Stimulated activated naive CD8-positive, alpha-beta T cell treated with anti-CD3 and anti-CD28 coated beads, Interleukin-15, Interleukin-2, amounts not matched to agents 100 ng/mL and 50 ng/mL, for 24 hours (primary cell): ENCODE measurements around the gene CMPK1.

Source experiments
- H3K27ac Mint-ChIP-seq: one replicate; pipeline ENCODE4 v1.8.0; 2021; ENCODE audit warnings: mild to moderate bottlenecking, mixed read lengths
- H3K27me3 Mint-ChIP-seq: one replicate; pipeline ENCODE4 v1.8.0; 2021; ENCODE audit warnings: mixed read lengths
- H3K36me3 Mint-ChIP-seq: one replicate; pipeline ENCODE4 v1.8.0; 2021; ENCODE audit warnings: low read depth, mixed read lengths
- H3K4me1 Mint-ChIP-seq: one replicate; pipeline ENCODE4 v1.8.0; 2021; ENCODE audit warnings: low read depth, mixed read lengths
- H3K4me3 Mint-ChIP-seq: one replicate; pipeline ENCODE4 v1.8.0; 2021; ENCODE audit warnings: mild to moderate bottlenecking, mixed read lengths
- H3K9me3 Mint-ChIP-seq: one replicate; pipeline ENCODE4 v1.8.0; 2021; ENCODE audit warnings: mixed read lengths

CMPK1 gene

DNA sequence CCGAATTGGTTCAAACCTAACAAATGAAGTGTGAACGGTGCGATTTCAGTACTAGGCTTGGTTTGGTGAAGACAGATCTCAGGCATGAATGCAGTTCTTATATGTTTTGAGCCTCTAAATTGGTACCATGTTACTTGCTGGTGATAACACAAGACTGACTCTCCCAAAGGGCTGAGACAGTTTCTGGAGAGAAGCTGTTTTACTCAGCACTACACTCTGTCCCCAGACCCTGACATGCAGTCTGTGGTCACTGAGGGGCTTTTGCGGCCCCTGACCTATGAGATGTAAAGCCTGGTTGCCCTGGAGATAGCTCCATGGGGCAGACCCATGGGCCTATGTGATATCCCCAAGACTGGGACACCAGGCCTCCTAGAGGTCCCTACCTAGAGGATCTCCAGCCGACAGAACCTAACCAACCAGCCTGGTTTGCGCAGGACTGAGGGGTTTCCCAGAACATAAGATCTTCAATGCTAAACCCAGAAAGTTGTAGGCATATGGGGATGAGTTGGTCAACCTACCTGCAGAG is 63.1 kb downstream of the CMPK1 start:
- Mint-ChIP-seq H3K27ac (no peak overlapping the region), H3K4me3 (no peak overlapping the region), H3K36me3 (no peaks in the 10 kb centered on the region), H3K4me1 (no peaks in the 10 kb centered on the region), H3K27me3 (peaks cover 23% of the 10 kb centered on the region), H3K9me3 (no peaks in the 10 kb centered on the region)

DNA sequence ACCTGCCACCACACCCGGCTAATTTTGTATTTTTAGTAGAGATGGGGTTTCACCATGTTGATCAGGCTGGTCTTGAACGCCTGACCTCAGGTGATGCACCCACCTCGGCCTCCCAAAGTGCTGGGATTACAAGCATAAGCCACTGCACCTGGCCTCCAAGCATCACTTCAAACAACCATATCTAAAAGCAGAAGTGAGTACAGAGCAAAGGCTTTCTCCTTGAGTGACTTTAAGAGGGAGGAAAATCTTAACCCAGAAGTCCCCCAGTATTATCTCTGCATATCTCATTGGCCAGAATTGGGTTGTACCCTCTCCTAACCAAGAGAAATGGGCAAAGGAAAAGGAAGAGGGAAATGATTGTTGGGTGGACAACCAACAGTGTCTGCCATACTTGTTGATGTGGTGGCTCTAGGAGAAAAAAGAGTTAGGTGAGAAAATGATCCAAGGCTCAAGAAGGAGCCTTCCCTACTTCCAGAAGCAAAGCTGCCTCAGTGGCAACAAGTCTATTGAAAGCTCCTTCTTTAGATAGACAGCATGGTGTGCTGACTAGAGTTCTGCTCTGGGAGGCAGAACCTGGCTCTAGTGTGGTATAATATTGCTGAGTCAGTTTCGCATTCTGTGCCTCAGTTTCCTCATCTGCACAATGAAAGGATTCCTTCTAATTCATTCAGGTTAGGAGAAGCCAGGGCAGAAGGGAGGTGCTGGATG is 65.7 kb downstream of the CMPK1 start:
- Mint-ChIP-seq H3K27me3 (peaks cover 24% of the 10 kb centered on the region), H3K4me3 (no peak overlapping the region), H3K4me1 (no peaks in the 10 kb centered on the region), H3K27ac (no peak overlapping the region), H3K9me3 (no peaks in the 10 kb centered on the region), H3K36me3 (no peaks in the 10 kb centered on the region)

- Mint-ChIP-seq H3K9me3 (no peaks in the 10 kb centered on the region), H3K27me3 (peaks cover 20% of the 10 kb centered on the region), H3K27ac (no peak overlapping the region), H3K4me1 (no peaks in the 10 kb centered on the region), H3K4me3 (no peak overlapping the region), H3K36me3 (no peaks in the 10 kb centered on the region)
These were observed 66.2 kb downstream of the CMPK1 start for GRCh38 chr1:47399846-47400155.

- H3K27me3 Mint-ChIP-seq: peaks cover 21% of the 10 kb centered on the region
- no peaks in the 10 kb centered on the region for H3K9me3 Mint-ChIP-seq
- H3K4me1 Mint-ChIP-seq: no peaks in the 10 kb centered on the region
- H3K36me3 Mint-ChIP-seq: no peaks in the 10 kb centered on the region
- H3K4me3 Mint-ChIP-seq: no peak overlapping the region
- H3K27ac Mint-ChIP-seq: no peak overlapping the region
These were observed 68.2 kb downstream of the CMPK1 start for GRCh38 chr1:47401761-47402160.

- Mint-ChIP-seq H3K4me1 (no peaks in the 10 kb centered on the region), H3K9me3 (no peaks in the 10 kb centered on the region), H3K27me3 (peaks cover 17% of the 10 kb centered on the region), H3K4me3 (no peak overlapping the region), H3K27ac (no peak overlapping the region), H3K36me3 (no peaks in the 10 kb centered on the region)
These were observed 69.0 kb downstream of the CMPK1 start for GRCh38 chr1:47402591-47402990.

- Mint-ChIP-seq H3K36me3 (no peaks in the 10 kb centered on the region), H3K27me3 (peaks cover 16% of the 10 kb centered on the region), H3K27ac (no peak overlapping the region), H3K9me3 (no peaks in the 10 kb centered on the region), H3K4me3 (no peak overlapping the region), H3K4me1 (no peaks in the 10 kb centered on the region)
These were observed 69.8 kb downstream of the CMPK1 start for GRCh38 chr1:47403321-47403910.

- no peak overlapping the region for H3K4me3 Mint-ChIP-seq
- H3K4me1 Mint-ChIP-seq: no peaks in the 10 kb centered on the region
- no peaks in the 10 kb centered on the region for H3K9me3 Mint-ChIP-seq
- no peaks in the 10 kb centered on the region for H3K36me3 Mint-ChIP-seq
- H3K27ac Mint-ChIP-seq: no peak overlapping the region
- H3K27me3 Mint-ChIP-seq: peaks cover 14% of the 10 kb centered on the region
These were observed 72.1 kb downstream of the CMPK1 start for GRCh38 chr1:47405697-47406096.

- no peak overlapping the region for H3K4me3 Mint-ChIP-seq
- no peaks in the 10 kb centered on the region for H3K36me3 Mint-ChIP-seq
- no peaks in the 10 kb centered on the region for H3K4me1 Mint-ChIP-seq
- H3K27ac Mint-ChIP-seq: no peak overlapping the region
- no peaks in the 10 kb centered on the region for H3K9me3 Mint-ChIP-seq
- peaks cover 9% of the 10 kb centered on the region for H3K27me3 Mint-ChIP-seq
These were observed 73.4 kb downstream of the CMPK1 start for GRCh38 chr1:47406966-47407365.

DNA sequence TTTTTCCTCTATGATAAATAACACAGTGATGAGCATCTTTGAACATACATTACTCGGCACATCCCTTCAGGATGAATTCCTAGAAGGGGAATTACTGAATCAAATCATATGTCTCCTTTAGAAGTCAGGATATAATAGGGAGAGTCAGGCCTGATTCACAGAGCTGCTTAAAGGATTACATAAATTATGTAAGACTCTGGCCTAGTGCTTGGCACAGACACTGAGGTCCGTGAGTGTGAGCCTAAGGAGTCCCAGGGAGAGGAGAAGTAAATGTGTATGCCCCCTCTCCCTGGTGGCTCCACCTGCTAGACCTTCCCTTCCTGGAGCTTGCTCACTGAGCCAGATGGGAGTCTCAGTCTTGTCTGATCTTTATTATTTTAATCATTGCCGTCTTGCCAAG is 73.9 kb downstream of the CMPK1 start:
- no peaks in the 10 kb centered on the region for H3K4me1 Mint-ChIP-seq
- no peak overlapping the region for H3K4me3 Mint-ChIP-seq
- H3K36me3 Mint-ChIP-seq: no peaks in the 10 kb centered on the region
- peaks cover 4% of the 10 kb centered on the region for H3K27me3 Mint-ChIP-seq
- H3K27ac Mint-ChIP-seq: no peak overlapping the region
- no peaks in the 10 kb centered on the region for H3K9me3 Mint-ChIP-seq

- H3K4me1 Mint-ChIP-seq: no peaks in the 10 kb centered on the region
- H3K4me3 Mint-ChIP-seq: no peak overlapping the region
- no peaks in the 10 kb centered on the region for H3K9me3 Mint-ChIP-seq
- H3K27me3 Mint-ChIP-seq: peaks cover 12% of the 10 kb centered on the region
- no peaks in the 10 kb centered on the region for H3K36me3 Mint-ChIP-seq
- H3K27ac Mint-ChIP-seq: no peak overlapping the region
These were observed 75.9 kb downstream of the CMPK1 start for GRCh38 chr1:47409311-47410067.

DNA sequence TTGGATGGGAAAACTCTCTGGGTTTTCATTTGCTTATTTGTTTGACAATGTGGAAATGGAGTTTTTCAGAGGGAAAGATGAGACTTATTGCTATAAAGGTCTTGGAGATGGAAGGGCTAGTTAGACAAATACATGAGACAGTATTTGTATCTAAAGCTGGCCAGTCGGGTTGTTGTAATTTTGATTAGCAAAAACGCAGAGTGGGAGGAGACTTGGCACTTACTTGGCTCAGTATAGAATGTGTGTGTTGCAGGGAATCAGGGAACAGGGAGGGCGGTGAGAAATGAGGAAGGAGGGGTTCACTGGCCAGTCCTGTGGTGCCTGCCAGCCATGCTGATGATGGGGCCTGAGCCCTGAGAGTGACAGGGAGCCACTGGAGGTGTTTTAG is 76.5 kb downstream of the CMPK1 start:
- peaks cover 15% of the 10 kb centered on the region for H3K27me3 Mint-ChIP-seq
- H3K4me3 Mint-ChIP-seq: no peak overlapping the region
- no peak overlapping the region for H3K27ac Mint-ChIP-seq
- no peaks in the 10 kb centered on the region for H3K9me3 Mint-ChIP-seq
- H3K36me3 Mint-ChIP-seq: no peaks in the 10 kb centered on the region
- no peaks in the 10 kb centered on the region for H3K4me1 Mint-ChIP-seq

DNA sequence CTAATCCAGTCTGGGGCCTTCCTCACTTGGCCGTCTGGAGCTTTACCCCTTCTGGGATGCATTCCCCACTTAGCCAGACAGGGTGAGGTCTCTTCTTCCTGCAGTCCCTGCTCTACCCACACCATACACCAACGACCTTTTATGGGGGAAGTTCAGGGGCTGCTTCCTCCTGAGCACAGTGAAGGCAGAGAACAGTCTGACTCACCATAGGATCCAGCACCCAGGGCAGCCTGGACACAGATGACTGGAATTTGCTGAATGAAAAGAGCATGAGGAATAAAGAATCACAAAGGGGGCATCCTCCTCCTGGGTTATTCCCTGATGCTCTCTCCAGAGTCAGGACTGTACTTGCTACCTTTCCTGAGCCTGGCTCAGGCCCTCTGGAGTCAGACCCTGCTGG is 77.8 kb downstream of the CMPK1 start:
- H3K27me3 Mint-ChIP-seq: peaks cover 23% of the 10 kb centered on the region
- H3K9me3 Mint-ChIP-seq: no peaks in the 10 kb centered on the region
- H3K4me1 Mint-ChIP-seq: no peaks in the 10 kb centered on the region
- H3K27ac Mint-ChIP-seq: no peak overlapping the region
- H3K36me3 Mint-ChIP-seq: no peaks in the 10 kb centered on the region
- H3K4me3 Mint-ChIP-seq: no peak overlapping the region

- H3K4me3 Mint-ChIP-seq: no peak overlapping the region
- peaks cover 27% of the 10 kb centered on the region for H3K27me3 Mint-ChIP-seq
- peaks cover 3% of the 10 kb centered on the region for H3K4me1 Mint-ChIP-seq
- no peaks in the 10 kb centered on the region for H3K36me3 Mint-ChIP-seq
- H3K27ac Mint-ChIP-seq: no peak overlapping the region
- H3K9me3 Mint-ChIP-seq: no peaks in the 10 kb centered on the region
These were observed 78.8 kb downstream of the CMPK1 start for GRCh38 chr1:47412437-47412836.

DNA sequence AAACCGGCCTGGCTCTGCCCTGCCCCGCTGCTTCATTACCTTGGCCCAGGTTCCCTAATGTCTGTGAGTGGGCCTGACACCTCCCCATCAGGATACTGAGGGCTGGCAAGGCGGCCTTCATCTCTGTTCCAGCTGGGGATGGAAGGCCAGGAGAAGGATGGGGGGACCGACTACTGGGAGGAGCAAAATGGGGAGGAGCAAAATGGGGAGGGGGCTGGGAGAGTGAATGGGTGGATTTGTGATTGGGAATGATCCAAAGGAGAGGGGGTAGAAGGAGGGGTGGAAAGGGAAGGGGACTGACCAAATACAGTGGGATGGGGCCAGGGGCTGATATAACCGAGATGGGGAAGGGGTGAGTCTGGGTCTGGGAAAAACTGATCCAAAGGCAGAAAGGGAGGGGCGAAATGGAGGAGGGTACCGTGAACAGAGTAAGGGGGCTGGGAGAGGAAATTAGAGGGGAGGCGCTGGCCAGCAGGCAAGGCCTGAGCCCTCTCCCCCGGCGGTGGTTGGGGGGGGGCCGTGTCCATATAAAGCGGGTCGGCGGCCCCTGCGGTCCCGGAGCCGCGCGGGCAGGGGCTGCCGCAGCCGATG is 82.2 kb downstream of the CMPK1 start, which contains the start of gene FOXE3:
TSS of gene FOXE3 (plus strand) at position 558 of the 591 bp plus-strand sequence. CDS start at position 589, 31 bp downstream.
- no peak within 1 kb of the TSS for H3K27ac Mint-ChIP-seq
- no peak within 1 kb of the TSS for H3K4me3 Mint-ChIP-seq
- no peaks in the 10 kb centered on the region for H3K9me3 Mint-ChIP-seq
- H3K27me3 Mint-ChIP-seq: peaks cover 45% of the 10 kb centered on the region
- peaks cover 6% of the 10 kb centered on the region for H3K4me1 Mint-ChIP-seq
- no peaks in the 10 kb centered on the region for H3K36me3 Mint-ChIP-seq
